Activated gamma-delta T cell (primary cell): ENCODE measurements around the gene NDUFA8.

Experiments used
- DNase-seq: peaks from one replicate; lab custom pipeline; 2025; lab: John Stamatoyannopoulos, UW

Gene NDUFA8

DNA sequence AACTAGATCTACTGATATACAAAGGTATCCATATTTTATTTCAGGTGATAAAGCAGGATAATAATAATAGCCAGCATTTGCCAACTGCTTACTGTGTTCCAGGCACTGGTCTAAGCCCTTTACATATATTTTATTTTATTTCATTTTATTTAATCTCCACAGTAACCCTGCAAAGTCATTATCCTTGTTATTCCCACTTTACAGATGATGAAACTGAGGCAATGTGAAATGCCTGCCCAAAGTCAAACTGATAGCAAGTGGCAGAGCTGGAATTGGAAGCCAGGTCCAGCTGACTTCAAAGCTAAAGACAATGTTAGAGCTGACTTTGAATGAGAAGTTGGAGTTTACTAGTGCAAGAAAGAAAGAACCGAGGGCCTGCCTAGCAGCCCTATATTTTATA is 25.0 kb upstream of the NDUFA8 start:
- no peak for DNase-seq

DNA sequence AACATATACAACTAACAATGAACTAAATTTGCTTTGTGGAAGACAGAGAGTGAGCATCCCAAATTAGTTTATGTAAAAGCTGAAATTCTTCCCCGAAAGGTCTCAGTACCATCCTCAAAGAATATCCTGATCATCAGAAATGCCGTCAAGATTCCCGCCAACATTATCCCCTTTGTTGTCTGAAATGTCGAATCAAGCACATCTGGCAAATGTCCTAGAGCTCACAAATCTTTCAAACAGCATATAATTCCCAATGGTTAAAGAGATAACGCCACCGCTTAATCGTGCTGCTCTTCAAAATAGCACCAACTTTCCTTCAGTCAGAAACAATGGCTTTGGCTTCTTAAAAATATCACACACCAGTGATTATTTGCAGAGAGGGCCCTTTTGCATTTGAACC is 23.9 kb upstream of the NDUFA8 start:
- no peak for DNase-seq

DNA sequence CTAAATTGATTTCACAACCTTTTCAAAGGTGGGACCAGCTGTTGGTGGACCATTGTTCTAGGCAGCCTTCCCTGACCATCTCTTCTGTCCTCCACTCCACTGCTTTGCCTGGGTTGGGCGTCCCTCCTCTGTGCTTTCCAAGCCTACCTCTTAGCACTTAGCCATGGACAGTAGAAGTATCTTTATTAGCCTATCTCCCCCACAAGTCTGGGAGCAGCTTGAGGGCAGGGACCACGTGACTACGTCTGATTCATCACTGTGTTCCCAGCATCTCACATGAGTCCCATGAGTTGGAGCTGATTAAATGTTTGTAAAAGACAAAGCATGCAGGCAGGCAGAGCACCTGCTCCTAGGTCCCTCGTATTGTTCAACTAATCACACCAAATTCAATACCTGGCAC is 21.1 kb upstream of the NDUFA8 start:
- DNase-seq, result no peak

DNA sequence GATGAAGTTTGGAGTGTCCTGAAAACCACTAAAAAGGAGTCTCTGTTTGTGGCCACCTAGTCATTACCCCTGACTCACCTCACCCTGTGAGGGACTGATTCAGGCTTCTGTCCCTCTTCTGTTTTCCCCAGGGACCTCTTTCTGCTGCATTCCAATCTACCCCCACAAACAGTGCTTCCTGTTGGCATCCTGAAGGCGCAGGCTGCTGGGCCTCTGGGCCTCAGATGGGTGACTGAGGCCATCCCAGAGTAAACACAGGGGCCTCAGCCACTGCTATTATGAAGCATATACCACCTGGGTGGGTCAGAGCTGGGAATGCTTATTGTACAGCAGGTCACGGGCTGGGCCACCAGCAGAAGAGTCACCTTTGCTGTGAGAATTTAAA is 20.1 kb upstream of the NDUFA8 start:
- DNase-seq, result no peak

DNA sequence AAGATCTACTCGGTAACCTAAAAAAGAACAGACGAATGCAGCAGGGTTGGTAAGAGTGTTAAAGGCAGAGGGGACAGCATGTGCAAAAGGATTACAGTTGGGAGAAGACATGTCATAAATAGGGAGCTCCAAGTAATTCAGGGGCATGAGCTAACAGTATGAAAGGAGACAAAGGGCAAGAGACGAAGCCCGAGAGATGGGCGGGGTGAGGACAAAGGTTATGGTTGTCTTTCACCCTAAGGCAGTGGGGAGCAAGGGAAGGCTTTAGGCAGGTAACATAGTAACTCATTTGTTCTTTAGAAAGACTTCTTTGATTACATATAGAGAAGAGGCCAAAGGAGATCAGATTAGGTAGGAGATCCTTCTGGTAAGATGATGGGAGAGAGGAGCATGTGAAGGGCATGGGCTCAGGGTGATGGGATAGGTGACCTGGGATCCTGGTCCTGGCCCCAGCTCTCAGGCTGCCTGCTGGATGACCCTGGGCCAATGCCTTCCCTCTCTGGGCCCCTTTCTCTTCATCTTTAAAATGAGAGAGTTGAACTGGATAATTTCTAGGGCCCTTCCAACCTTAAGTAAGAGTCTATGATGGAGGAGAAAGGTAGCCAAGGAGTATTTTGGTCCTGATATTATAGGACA is 19.6 kb upstream of the NDUFA8 start:
- no peak for DNase-seq

DNA sequence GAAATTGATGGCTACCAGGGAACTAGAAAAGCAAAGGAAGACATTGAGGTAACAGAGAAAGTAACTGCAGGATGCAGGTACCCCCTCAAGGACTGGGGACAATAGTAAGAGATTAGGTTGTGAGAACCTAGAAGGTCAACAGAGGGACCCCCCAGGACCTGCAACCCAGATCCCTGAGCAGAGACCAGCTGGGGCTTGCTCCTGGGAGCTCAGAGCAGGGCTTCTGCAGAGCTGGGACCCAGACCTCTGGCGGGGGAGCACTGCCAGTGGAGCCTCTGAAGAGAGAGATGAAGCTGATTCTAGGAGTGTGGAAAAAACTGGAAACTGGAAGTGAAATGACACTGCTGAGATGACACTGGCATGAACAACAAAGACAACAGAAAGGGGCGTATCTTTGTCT is 17.3 kb upstream of the NDUFA8 start:
- no peak for DNase-seq

DNA sequence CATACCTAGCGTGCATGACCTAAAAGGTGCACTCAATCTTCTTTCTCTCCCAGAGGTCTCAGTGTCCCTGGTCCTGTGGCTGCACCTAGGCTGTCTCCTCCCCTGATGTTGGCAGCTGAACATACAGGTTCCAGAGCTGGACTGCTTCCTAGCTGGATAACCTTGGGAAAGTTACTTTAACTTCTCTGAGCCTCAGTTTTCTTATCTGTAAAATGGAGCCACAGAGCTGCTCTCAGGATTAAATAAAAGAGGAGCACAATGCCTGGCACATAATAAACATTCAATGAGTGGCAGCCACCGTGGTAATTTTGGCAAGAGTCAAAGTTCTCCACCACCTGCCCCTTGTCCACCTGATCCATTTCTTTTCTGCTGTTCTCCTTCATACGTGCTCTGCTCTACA is 14.1 kb upstream of the NDUFA8 start:
- DNase-seq, result no peak

DNA sequence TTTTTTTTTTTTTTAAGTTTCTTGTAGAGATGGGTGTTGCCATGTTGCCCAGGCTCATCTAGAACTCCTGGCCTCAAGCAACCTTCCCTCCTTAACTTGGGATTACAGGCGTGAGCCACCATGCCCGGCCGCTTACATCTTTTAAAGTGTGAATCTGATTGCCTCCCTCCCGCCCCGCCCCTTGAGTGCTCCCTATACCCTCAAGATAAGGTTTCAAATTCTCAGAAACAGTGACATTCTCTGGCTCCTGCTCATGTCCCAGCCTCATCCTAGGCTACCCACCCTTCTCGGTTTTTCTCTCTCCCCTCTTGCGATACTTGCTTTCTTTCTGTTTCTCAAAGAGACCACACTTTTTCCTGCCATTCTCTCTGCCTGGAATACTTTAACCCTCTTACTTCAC is 12.6 kb upstream of the NDUFA8 start:
- DNase-seq, result no peak

DNA sequence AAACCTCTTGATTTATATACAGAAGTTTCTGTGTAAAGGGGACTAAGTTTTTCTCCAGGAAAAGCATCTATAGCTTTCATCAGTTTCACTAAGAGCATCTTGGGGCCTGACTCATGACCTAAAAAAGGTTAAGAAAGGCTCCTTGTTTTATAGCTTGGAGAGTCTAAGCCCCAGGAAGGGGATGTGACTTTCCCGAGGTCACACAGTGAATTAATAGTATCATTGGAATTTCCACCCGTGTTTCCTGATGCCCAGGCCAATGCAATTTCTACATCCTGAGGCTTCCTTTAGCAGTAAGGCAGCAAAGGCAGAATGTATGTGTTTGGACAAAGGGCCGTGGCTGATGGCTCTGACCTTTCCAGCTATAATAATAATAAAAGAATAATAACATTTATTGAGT is 8.8 kb upstream of the NDUFA8 start:
- DNase-seq, result no peak

DNA sequence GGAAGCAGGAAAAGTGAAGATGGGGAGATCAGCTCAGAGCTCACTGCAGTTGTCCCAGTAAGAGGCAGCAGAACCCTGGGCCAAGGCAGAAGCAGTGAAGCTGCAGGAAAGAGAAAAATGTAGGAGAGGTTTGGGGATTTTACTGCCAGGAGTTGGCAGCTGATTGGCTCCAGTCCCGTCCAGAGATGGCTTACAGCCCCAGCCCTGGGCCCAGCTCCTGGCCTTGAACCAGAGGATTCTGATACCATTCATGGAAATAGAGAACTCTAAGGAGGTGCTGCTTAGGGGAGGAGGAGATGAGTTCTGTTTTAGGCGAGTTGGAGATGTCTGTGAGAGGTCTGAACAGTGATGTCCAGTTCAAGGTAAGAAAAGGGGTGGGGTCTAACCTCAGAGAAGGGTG is 4.7 kb upstream of the NDUFA8 start:
- no peak for DNase-seq

DNA sequence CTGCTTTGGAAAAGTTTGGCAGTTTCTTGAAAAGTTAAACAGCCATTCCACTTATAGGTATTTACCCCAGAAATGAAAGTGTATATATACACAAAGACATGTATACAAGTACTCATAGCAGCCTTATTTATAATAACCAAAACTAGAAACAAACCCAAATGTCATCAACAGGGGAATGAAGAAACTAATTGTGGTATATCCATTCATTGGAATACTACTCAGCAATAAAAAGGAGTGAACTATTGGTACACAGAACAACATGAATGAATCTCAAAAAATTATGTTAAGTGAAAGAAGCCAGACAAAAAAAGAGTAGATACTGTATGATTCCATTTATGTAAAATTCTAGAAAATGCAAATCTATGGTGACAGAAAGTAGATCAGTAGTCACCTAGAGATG is 2.8 kb upstream of the NDUFA8 start:
- DNase-seq, result no peak

DNA sequence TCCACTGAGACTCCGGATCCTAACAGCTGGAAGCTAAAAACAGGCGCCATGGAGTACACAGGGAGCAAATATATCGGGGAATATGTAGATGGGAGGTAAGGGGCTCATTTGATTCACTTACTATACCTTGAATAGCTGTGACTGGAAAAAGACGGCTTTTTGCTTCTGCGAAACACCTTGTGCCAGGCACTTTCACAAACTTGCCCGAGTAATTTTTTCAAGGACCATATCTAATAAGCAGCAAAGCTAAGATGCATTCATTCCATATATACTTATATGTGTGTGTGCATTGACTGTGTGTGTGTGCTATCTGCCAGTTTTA is 307 bp upstream of the NDUFA8 start:
- DNase-seq, result no peak

DNA sequence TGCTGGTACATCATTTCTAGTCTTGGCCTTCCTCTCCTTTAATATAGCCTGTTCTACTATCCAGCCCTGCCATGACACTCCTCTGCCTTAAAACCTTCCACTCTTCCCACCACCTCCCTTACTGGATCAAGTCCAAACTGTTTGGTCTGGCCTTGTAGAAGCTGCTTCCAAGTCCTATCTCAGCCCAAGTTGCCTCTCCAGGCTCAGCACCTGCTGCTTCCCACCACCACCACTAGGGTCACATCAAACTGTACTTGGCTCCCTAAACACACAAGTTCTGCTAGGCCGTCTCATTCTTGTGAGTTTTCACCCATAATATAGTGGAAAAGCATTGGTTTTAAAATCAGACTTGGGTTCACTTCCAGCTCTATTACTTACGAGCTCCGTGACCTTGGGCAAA is 1.4 kb downstream of the NDUFA8 start:
- no peak for DNase-seq

DNA sequence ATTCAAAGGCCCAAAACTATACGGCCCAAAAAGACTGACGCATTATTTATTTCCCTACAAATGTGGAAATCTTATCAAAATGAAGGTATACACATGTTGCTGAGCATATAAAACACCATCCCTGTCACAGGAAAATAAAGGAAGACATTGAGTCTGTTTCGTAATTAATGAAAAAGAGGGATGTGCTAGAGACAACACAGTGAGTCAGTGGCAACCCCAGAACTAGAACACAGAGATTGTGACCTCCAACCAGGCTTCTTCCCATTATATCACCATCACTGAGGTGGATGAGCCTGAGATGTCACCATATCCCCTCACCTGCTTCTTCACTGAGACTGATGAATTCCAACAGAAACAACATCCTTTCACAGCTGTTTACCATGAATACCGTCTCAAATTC is 3.8 kb downstream of the NDUFA8 start:
- DNase-seq, result no peak

DNA sequence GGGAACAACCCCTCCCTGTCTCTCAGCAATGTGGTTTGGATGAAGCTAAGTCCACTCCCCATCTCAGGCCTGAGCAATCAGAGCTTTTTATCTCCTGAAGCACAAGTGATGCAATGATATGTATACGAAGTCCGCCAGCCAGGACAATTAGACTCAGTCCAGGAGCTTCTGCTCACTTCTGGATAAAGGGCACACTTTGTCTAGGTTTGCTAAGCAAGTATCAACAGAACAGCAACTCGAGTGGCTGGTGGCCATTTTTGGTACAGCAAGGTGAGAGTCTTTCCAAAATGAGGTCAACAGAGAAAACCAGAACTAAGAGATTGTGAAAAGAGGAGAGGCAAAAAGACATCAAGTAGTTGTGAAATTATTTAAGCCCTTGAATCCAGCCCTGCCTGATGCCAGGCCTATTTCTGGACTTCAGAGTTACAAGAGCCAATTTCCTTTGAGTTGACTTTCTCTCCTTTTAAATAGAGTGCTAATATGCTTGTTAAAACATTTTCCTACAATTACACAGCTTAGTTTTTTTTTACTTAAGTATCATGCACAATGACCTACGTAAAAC is 8.2 kb downstream of the NDUFA8 start:
- DNase-seq, result no peak

DNA sequence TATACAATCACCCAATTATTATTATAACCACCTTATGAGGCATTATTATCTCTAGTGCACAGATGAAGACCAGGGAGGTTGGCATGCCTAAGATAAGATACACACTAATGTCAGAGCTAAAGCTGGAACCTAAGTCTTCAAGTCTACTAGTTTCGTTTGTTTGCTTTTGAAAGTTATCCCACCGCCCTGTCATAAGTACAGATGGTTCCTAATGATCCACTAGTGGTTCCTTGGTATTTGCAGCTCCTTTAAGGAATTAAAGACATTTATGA is 14.1 kb downstream of the NDUFA8 start:
- no peak for DNase-seq

DNA sequence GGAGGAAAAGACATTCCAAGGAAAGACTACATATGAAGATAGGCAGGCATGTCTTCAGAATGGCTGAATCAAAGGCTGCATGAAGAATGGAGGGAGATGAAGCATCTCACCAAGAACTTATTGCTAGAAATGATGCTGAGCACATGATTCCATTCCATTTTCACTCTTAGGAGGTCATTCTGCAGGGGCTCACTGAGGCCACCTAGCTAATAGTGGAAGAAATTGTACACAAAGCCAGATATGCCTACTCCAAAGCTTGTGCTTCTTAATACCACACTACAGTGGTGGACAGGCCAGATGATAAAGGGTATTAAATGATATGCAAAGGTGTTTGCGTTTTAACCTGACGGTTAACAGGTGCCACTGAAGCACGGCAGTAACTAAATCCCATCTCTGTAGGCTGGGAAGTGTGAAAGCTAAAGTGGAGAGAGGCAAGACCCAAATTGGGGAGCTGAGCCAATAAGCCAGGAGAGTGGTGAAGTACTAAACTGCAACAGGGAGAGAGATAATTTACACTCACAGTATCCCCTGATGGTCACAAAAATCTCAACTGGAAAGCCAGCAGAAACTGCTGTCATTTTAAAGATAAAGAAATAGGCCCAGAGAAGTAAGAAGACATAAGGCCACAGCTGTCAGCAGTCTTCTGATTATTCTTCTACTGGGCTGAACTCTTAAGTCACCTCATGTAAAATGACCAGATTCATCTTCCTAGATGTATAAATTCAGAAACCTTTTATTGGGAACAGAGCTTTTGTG is 14.6 kb downstream of the NDUFA8 start:
- no peak for DNase-seq

DNA sequence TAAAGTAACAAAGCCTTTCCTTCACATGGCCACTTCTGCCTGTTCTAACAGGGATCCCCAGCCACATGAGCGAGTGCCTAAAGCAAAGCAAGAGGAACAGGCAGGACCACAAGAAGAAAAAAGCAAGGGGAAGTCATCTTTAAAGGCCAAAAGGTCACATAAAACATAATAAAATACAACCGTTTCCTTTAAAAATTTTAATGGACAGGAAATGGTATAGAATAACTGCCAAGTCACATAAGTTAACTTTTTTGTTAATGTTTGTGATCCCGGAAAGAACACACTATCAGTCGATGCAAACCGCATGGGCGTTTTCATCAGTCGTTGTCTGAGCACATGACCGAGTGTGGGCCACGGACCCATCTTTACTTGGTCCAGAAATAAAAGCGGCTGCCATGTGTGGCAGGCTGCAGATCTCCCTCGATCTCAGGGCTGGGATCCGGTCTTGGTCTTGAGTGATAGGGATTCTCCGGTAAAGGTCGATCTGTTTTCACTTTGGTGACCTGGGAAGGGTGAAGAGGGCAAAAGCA is 15.6 kb downstream of the NDUFA8 start:
- no peak for DNase-seq

DNA sequence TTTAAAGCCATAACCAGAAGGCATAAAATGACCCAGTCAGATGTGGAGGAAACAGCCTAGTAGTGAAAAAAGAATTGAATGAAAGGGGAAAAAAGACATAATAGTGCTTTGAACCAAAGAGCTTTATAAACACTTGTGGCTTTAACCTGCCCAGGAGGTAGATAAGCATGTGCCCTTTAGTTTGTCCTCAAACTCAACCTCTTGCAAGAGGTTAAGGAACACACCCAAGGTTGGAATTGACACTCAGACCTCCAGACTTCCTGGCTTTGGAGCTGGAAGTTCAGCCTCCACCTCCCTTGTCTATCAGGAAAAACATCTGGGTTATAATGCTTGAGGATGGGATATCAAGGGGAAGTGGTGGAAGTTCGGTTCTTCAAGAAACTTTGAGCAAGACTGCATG is 16.3 kb downstream of the NDUFA8 start:
- no peak for DNase-seq

DNA sequence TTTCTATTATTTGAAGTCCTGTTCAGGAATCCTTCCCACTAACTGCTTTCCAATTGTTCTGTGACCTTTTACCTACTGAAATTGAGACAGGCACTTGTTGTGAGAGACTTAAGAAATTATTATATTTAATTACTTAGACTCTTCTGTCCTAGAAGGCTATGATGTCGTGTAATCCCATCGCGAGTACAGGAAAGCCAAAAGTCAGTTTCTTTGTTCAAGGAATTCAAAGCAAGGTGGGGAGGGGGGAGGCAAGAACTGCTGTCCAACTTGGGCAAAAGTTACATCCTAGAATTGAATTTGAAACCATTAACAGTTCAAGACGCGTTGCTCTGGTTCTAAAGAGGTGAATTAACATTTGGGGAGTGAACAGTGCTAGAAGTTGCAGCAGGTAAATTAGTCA is 17.9 kb downstream of the NDUFA8 start:
- no peak for DNase-seq

DNA sequence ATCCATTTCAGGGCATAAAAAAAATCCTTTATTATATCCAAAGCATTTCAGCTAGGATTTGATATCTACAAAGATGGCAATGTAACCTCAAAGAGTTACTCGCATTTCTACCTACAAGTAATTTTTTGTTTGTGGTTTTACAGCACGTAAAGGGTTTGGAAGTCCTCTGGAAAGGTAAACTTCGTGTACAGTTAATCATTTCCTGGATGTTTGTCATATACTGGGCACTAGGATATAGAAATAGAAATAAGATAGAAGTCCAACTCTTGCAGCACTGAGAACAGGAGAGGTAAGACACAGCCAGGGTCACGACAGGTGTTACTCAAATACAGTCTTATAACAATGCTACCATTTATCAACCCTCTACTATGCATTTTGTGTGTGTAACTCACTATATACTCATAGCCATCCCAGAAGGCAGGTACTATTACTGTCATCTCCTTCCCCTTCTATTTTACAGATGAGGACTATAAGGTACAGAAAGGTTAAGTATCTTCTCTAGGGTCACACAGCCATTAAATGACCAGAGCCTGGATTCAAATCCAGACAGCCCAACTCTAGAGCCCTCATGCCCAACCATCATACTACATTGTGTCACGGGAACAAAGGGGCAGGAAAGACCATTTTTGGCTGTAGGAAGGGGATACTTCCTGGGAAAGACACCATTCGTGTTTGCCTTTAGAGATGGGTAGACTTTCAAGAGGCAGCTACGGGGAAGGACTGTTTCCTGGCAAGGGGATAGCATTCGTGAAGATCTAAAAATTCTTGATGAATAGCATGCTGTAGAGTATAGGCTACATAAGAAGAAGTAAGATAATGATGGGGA is 19.0 kb downstream of the NDUFA8 start:
- no peak for DNase-seq

DNA sequence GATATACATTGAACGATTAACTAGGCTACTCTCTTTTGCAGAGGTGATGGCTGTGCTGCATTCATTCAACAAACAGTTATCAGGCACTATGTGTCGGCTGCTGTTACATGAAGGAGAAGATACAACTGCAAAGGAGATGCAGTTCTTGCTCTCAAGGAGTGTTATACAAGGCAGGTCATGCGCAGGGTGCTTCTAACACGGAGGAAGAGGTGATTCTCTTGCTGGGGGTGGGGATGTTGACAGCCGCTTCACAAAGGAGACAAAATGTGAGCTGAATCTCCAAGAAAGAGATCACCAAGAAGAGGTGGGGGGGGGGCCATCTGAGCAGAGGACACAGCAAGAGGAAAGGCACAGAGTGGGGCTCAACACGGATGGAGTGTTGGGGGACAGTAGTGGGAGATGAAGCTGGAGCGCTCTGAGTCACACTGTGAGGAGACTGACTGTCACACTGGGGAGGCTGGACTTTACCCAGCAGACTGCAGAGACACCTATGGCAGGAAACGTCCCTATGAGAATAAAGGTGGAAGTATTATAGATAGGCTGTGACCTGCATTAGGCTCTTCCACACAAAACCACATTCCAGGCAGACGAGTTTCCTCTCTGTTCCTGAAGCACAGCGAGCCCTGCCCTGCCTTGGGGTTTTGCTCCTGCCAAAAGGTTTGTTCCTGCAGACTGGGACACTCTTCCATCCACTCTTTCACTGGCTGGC is 20.9 kb downstream of the NDUFA8 start:
- no peak for DNase-seq

DNA sequence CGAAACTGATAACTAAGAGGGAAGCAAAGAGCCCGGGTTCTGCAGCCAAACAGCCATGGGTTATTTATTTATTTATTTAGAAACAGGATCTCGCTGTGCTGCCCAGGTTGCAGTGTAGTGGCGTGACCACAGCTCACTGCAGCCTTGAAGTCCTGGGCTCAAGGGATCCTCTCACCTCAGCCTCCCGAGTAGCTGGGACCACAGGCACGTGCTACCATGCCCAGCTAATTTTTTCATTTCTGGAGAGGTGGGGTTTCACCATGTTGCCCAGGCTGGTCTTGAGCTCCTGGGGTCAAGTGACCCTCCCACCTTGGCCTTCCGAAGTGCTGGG is 24.1 kb downstream of the NDUFA8 start:
- DNase-seq, result no peak
